Measurements from ENCODE around the gene CBLL1. TPM values are rescaled to one million over a fixed set of nuclear protein-coding genes. Genes with fewer than 3 reads are reported as not detected.

CBLL1 gene
- total RNA-seq, 1 donor from 2014 or later, result 35.6 TPM

GRCh38 chr7:107788662-107789061, 44.7 kb downstream of the CBLL1 start:
- H3K4me1 Mint-ChIP-seq (ENCODE audit: low read depth, unreplicated experiment), result no peaks in the 10 kb centered on the region
- H3K27me3 Mint-ChIP-seq (ENCODE audit: unreplicated experiment), result peaks cover 2% of the 10 kb centered on the region
- H3K36me3 Mint-ChIP-seq (ENCODE audit: unreplicated experiment), result no peaks in the 10 kb centered on the region
- H3K9me3 Mint-ChIP-seq (ENCODE audit: unreplicated experiment), result no peaks in the 10 kb centered on the region
- H3K4me3 Mint-ChIP-seq (ENCODE audit: unreplicated experiment), result no peak overlapping the region
- no peak for DNase-seq
- H3K27ac Mint-ChIP-seq (ENCODE audit: unreplicated experiment), result no peak overlapping the region
- no peak for TF ChIP-seq CTCF (IDR thresholded peaks at IDR 0.05; ENCODE audit: partially characterized antibody, unreplicated experiment)

- Mint-ChIP-seq H3K36me3 (ENCODE audit: unreplicated experiment) (no peaks in the 10 kb centered on the region), H3K27me3 (ENCODE audit: unreplicated experiment) (peaks cover 2% of the 10 kb centered on the region), H3K4me3 (ENCODE audit: unreplicated experiment) (no peak overlapping the region), H3K4me1 (ENCODE audit: low read depth, unreplicated experiment) (no peaks in the 10 kb centered on the region), H3K9me3 (ENCODE audit: unreplicated experiment) (no peaks in the 10 kb centered on the region), H3K27ac (ENCODE audit: unreplicated experiment) (no peak overlapping the region)
- DNase-seq, result no peak
- TF ChIP-seq CTCF (IDR thresholded peaks at IDR 0.05; ENCODE audit: partially characterized antibody, unreplicated experiment), result no peak
These were observed 45.7 kb downstream of the CBLL1 start for GRCh38 chr7:107789647-107790046.

GRCh38 chr7:107792364-107792763, 48.4 kb downstream of the CBLL1 start:
- TF ChIP-seq CTCF (IDR thresholded peaks at IDR 0.05; ENCODE audit: partially characterized antibody, unreplicated experiment), result no peak
- H3K4me1 Mint-ChIP-seq (ENCODE audit: low read depth, unreplicated experiment), result no peaks in the 10 kb centered on the region
- H3K4me3 Mint-ChIP-seq (ENCODE audit: unreplicated experiment), result no peak overlapping the region
- no peaks in the 10 kb centered on the region for H3K9me3 Mint-ChIP-seq (ENCODE audit: unreplicated experiment)
- H3K27me3 Mint-ChIP-seq (ENCODE audit: unreplicated experiment), result peaks cover 2% of the 10 kb centered on the region
- H3K27ac Mint-ChIP-seq (ENCODE audit: unreplicated experiment), result no peak overlapping the region
- H3K36me3 Mint-ChIP-seq (ENCODE audit: unreplicated experiment), result no peaks in the 10 kb centered on the region
- no peak for DNase-seq

GRCh38 chr7:107799647-107800264, 55.8 kb downstream of the CBLL1 start:
- no peak for TF ChIP-seq CTCF (IDR thresholded peaks at IDR 0.05; ENCODE audit: partially characterized antibody, unreplicated experiment)
- Mint-ChIP-seq H3K36me3 (ENCODE audit: unreplicated experiment) (no peaks in the 10 kb centered on the region), H3K27ac (ENCODE audit: unreplicated experiment) (no peak overlapping the region), H3K9me3 (ENCODE audit: unreplicated experiment) (no peaks in the 10 kb centered on the region), H3K4me3 (ENCODE audit: unreplicated experiment) (no peak overlapping the region), H3K27me3 (ENCODE audit: unreplicated experiment) (no peaks in the 10 kb centered on the region), H3K4me1 (ENCODE audit: low read depth, unreplicated experiment) (no peaks in the 10 kb centered on the region)
- DNase-seq, result no peak

- no peak for DNase-seq
- H3K27me3 Mint-ChIP-seq (ENCODE audit: unreplicated experiment), result peaks cover 1% of the 10 kb centered on the region
- no peak for TF ChIP-seq CTCF (IDR thresholded peaks at IDR 0.05; ENCODE audit: partially characterized antibody, unreplicated experiment)
- no peaks in the 10 kb centered on the region for H3K36me3 Mint-ChIP-seq (ENCODE audit: unreplicated experiment)
- no peak within 1 kb of the TSS for H3K4me3 Mint-ChIP-seq (ENCODE audit: unreplicated experiment)
- H3K4me1 Mint-ChIP-seq (ENCODE audit: low read depth, unreplicated experiment), result no peaks in the 10 kb centered on the region
- no peak within 1 kb of the TSS for H3K27ac Mint-ChIP-seq (ENCODE audit: unreplicated experiment)
- H3K9me3 Mint-ChIP-seq (ENCODE audit: unreplicated experiment), result no peaks in the 10 kb centered on the region
These were observed 59.2 kb downstream of the CBLL1 start, which contains the start of gene SLC26A3 for GRCh38 chr7:107803009-107803610. SLC26A3 (minus strand) TSS chr7:107803223; CDS start chr7:107794509, 8,714 bp downstream.

Measured in glutamatergic neuron (in vitro differentiated cells).